Measurements from ENCODE around the gene LRP3.
"Not testable (repeated sequence)": the region's sequence is repeated elsewhere in the genome, so short reads cannot be mapped to it uniquely, and the experiment has no call there.

LRP3 gene, protein sequence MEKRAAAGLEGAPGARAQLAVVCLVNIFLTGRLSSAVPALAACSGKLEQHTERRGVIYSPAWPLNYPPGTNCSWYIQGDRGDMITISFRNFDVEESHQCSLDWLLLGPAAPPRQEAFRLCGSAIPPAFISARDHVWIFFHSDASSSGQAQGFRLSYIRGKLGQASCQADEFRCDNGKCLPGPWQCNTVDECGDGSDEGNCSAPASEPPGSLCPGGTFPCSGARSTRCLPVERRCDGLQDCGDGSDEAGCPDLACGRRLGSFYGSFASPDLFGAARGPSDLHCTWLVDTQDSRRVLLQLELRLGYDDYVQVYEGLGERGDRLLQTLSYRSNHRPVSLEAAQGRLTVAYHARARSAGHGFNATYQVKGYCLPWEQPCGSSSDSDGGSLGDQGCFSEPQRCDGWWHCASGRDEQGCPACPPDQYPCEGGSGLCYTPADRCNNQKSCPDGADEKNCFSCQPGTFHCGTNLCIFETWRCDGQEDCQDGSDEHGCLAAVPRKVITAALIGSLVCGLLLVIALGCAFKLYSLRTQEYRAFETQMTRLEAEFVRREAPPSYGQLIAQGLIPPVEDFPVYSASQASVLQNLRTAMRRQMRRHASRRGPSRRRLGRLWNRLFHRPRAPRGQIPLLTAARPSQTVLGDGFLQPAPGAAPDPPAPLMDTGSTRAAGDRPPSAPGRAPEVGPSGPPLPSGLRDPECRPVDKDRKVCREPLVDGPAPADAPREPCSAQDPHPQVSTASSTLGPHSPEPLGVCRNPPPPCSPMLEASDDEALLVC

DNA sequence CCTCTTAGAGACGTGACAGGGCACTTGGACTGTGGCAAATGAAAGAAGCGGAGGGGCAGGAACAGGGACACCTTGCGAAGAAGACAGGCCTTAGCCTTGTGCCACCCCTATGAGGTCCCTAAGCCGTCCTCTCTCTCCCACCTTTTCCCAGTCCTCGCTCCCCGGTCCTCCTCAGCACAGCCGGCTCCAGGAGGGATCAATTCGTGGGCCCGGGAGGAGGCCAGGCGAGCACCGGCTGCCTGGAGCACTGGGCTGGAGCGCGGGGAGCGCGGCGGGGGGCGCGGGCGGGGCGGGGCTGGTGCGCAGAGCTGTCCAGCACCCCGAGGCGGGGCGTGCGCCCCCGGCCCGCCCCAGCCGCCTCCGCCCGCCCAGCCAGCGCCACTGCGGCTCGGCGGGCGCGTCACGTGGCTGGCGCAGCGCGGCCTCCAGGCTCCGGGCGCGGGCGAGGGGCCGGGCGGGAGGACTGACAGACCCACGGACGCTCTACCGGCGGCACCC is at the start of gene LRP3:
LRP3 (plus strand) TSS at position 466 of the 498 bp plus-strand sequence. CDS start 456 bp downstream, outside the sequence.
- DNase-seq = no peak

DNA sequence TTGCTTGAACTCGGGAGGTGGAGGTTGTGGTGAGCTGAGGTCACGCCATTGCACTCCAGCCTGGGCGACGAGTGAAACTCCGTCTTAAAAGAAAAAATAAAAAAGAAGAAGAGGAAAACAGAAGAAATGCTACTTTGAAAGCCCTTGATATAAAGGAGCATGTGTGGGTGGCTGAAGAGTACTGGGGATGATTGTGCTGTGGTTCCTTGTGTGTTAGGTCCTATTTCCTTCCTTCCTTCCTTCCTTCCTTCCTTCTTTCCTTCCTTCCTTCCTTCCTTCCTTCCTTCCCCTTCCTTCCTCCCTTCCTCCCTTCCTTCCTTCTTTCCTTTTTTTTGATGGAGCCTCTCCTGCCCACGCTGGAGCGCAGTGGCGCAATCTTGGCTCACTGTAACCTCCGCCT is 47.9 kb upstream of the LRP3 start:
- no peak for DNase-seq

DNA sequence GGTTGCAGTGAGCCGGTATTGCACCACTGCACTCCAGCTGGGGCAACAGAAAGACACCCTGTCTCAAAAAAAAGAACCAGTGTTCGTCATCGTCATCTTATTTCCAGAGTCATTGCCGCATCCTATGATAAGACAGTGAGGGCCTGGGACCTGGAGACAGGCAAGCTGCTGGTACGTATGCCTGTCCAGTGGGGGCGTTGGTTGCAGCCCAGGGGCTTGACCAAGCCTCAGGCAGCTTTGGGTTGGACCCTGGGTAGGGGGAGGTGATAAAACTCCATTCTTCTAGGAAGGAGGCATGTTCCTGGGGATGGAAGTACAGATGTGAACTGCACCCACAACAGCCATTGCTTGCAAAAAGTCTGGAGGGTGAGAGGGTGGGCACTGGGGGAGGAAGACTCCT is 46.6 kb upstream of the LRP3 start:
- DNase-seq = no peak

DNA sequence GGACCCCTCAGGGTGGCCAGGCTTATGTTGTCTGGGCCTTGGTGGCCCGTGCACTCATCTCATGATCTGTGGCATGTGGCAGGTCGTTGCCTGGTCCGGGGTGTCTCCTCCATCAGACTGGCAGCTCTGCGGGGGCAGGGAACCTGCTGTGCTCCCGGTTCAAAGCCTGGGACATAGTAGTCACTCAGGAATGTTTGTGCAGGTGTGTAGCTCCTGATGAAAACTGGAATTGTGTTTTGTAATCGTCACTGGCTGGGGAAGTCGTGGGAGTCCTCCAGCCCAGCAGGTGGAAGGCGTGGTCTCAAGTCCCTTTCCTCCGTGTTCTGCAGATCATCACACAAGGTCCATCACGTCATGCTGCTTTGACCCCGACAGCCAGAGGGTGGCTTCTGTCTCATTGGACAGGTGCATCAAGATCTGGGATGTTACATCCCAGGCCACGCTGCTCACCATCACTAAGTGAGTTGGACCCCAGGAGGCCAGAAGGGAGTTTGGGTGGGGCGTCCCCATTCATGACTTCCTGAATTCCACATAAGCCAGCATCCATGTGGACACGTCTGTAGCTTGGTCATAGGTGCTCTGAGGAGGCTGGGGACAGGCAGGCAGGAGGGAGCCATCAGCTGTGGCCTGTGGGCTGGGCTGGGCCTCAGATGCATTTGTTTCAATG is 43.1 kb upstream of the LRP3 start:
- no peak for DNase-seq

DNA sequence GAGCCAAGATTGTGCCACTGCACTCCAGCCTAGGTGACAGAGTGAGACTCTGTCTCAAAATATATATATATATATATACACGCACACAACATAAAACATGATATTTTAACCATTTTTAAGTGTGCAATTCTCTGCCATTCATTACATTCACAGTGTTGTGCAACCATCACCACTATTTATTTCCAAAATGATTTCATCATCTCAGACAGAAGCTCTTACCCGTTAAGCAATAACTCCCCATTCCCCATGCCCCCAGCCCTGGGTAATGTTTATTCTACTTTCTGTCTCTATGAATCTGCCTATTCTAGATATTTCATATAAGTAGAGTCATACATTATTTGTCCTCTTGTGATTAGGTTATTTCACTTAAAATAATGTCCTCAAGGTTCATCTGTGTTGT is 42.0 kb upstream of the LRP3 start:
- no peak for DNase-seq

DNA sequence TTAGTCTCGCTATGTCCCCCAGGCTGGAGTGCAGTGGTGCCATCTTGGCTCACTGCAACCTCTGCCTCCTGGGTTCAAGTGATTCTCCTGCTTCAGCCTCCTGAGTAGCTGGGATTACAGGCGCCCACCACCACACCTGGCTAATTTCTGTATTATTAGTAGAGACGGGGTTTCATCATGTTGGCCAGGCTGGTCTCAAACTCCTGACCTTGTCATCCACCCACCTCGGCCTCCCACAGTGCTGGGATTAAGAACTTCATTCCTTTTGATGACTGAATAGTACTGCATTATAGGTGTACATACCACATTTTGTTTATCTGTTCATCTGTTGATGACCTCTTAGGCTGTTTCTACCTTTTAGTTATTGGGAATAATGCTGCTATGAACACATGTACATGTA is 41.5 kb upstream of the LRP3 start:
- not testable (repeated sequence) for DNase-seq

DNA sequence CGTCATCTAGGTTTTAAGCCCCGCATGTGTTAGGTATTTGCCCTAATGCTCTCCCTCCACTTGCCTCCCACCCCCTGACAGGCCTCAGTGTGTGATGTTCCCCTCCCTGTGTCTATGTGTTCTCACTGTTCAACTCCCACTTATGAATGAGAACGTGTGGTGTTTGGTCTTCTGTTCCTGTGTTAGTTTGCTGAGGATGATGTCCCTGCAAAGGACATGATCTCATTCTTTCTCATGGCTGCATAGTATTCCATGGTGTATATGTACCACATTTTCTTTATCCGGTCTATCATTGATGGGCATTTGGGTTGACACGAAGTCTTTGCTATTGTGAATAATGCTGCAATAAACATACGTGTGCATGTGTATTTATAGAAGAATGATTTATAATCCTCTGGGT is 39.8 kb upstream of the LRP3 start:
- DNase-seq = not testable (repeated sequence)

DNA sequence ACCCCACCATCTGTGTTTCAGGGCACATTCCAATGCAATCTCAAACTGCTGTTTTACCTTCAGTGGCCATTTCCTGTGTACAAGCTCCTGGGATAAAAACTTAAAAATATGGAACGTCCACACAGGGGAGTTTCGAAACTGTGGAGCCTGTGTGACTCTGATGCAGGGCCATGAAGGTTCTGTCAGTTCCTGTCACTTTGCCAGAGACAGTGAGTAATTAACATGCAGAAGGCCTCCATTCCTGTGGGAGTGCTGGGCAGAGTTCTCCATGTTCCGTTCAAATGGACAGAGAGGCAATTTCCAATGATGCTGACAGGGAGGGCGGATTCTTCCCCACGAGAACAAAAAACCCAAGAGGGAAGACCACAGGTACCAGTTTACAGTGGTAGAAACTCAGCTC is 37.8 kb upstream of the LRP3 start:
- DNase-seq = no peak

DNA sequence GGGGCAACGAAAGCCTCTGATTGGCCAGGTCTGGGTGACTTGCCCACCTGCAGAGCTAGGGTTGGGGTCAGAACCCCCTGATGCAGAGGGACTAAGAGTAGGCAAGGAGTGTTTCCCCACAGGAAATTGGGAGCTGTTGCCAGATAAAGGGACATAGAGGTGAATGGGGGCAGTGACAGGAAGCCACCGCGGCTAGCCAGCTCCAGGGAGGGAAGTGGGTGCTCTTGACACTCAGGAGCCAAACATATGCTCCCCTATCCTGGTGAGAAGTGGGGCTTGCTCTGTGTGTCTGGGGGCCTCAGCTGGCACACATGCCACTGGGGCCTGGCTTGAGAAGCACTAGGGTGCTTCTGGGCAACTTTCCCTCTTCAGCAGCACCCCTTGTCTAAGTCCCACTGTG is 36.2 kb upstream of the LRP3 start:
- no peak for DNase-seq

DNA sequence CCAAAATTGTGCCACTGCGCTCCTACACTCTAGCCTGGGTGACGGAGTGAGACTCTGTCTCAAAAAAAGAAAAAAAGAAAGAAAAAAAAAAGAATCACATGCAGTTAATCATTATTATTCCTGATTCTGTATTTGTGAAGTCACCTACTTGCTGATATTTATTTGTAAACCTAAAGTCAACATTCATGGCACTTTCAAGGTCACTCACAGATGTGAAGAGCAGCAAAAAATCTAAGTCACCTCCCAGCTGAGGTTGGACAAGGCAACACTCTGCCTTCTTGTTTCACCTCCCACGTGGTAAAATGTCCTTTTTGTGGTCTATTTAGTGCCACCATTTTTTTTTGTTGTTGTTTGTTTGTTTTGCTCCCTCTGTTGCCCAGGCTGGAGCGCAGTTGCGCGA is 35.8 kb upstream of the LRP3 start:
- no peak for DNase-seq

DNA sequence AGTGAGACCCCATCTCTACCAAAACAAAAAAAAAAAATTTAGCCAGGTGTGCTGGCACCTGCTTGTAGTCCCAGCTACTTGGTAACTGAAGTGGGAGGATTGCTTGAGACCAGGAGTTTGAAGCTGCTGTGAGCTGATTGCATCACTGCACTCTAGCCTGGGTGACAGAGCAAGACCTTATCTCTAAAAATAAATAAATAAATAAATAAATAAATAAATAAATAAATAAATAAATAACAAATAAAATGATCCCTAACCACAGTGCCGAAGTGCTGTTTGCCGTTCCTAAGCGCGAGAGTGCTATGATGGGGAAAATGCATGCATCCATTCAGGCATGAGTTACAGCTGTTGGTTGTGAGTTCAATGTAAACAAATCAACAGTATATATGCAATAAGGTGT is 35.0 kb upstream of the LRP3 start:
- no peak for DNase-seq

DNA sequence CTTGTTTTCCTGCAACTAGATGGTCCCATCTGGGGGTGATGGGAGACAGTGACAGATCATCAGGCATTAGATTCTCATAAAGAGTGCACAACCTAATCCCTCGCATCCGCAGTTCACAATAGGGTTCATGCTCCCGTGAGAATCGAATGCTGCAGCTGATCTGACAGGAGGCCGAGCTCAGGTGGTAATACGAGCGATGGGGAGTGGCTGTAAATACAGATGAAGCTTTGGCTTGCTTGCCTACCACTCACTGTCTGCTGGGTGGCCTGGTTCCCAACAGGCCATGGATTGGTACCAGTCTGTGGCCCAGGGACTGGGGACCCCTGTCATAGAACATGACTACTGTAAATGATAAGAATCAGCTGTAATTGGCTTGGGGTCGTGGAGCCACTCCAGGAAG is 34.2 kb upstream of the LRP3 start:
- no peak for DNase-seq

DNA sequence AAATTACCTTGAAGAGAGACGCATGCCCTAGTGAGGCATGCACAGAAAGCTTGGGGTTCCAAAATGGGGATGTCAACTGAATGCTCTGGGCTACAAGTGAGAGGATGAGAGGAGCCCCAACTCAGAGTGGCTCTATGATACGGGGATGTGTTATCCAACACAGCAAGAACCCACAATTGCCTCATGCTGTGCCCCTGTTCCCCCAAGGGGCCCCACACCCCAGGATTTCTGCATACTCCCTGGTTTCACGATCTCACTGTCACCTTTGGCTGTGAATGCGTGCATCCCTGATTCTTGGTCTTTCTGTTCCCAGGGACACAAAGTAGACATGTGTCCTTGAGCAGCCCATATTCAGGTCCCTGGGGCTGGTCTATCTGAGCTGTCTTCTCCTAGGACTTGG is 32.9 kb upstream of the LRP3 start:
- DNase-seq = no peak

DNA sequence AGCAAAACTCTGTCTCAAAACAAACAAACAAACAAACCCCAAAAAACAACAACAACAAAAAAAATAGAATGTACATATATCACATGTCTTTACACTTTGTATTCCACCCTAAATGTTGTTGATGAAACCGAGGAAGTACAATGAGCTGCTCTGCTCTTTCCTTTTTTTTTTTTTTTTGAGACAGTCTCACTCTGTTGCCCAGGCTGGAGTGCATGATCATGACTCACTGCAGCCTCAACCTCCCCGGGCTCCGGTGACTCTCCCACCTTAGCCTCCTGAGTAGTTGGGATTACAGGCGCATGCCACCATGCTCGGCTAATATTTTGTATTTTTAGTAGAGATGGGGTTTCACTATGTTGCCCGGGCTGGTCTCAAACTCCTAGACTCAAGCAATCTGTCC is 30.6 kb upstream of the LRP3 start:
- no peak for DNase-seq

DNA sequence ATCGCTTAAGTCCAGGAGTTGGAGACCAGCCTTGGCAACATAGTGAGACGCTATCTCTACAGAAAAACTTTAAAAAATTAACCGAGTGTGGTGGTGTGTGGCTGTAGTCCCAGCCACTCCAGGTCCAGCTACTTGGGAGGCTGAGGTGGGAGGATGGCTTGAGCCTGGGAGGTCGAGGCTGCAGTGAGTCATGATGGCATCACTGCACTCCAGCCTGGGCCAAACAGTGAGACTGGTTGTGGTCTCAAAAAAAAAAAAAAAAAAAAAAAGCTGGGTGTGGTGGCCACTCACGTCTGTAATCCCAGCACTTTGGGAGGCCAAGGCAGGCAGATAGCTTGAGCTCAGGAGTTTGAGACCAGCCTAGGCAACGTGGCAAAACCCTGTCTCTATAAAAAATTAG is 28.1 kb upstream of the LRP3 start:
- DNase-seq = not testable (repeated sequence)

DNA sequence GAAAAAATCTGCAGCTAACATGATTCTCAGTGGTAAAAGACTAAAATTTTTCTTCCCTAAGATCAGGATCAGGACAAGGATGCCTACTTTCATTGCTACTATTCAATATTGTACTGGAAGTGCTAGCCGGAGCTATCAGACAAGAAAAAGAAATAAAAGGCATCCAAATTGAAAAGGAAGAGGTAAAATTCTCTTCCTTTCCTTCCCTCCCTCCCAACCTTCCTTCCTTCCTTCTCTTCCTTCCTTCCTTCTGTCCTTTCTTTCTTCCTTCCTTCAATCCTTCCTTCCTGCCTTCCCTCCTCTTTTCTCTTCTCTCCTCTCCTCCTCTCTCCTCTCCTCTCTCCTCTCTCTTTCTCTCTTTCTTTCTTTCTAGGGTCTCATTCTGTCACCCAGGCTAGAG is 26.7 kb upstream of the LRP3 start:
- DNase-seq = no peak

DNA sequence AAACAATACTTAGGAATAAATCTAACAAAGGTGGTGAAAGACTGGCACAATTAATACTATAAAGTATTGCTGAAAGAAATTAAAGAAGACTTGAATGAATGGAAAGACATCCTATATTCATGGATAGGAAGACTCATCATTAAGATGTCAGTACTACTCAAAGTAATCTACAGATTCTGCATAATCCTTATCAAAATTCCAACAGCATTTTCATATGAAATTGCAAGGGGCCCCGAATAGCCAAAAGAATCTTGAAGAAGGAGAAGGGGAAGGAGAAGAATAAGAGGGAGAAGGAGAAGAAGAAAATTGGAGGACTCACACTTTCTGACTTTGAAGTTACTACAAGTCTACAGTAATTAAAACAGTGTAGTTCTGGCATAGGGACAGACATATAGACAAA is 25.6 kb upstream of the LRP3 start:
- DNase-seq = no peak

DNA sequence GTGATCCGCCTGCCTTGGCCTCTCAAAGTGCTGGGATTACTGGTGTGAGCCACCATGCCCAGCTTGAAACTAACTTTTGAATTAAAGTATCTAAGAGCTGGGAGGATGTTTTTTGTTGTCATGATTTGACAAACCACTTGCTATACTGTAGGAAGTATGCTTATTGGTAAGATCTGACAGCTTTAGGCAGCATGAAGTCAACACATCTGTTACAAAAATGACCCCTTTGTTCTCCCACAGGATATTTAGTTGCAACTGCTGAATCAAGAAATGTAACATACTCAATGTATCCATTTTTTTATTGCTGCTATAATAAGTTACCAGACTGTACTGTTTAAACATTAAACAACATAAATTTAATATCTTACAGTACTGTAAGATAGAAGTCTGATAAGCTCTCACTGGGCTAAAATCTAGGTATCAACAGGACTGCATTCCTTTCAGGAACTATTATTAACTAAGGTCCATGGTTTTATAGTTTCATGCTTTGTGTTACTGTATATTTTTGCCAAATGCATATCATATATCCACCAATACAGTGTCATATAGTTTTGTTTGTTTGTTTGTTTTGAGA is 22.8 kb upstream of the LRP3 start:
- no peak for DNase-seq

DNA sequence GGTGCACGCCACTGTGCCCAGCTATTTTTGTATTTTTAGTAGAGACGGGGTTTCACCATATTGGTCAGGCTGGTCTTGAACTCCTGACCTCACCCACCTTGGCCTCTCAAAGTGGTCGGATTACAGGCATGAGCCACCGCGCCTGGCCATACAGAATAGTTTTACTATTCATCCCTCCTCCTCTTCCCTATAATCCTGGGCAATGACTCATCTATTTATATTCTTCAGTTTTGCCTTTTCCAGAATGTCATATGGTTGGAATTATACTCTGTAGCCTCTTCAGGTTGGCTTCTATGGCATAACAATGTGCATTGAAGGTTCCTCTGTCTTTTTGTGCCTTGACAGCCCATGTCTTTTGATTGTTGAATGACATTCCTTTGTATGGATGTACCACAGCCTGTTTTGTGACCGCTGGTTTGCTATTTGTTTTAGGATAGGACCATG is 22.2 kb upstream of the LRP3 start:
- no peak for DNase-seq

DNA sequence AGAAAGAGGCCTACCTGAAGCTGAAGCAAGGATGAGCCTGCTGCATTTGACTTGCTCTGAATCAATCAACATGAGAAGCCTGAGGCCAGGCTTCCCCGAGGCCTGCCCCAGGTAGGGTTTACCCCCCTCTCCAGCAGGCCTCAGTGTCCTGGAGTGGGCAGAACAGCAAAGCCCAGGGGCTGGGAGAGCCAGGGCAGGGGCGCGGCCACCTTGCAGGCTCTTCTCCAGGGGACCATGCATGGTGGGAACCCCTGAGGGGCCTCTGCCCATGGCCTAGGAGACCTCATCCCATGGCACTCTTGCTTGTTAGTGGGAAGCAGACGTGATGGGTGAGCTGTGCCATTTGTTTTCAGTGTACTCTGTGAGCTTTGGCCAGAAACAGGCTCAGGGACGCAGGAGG is 19.9 kb upstream of the LRP3 start:
- no peak for DNase-seq

DNA sequence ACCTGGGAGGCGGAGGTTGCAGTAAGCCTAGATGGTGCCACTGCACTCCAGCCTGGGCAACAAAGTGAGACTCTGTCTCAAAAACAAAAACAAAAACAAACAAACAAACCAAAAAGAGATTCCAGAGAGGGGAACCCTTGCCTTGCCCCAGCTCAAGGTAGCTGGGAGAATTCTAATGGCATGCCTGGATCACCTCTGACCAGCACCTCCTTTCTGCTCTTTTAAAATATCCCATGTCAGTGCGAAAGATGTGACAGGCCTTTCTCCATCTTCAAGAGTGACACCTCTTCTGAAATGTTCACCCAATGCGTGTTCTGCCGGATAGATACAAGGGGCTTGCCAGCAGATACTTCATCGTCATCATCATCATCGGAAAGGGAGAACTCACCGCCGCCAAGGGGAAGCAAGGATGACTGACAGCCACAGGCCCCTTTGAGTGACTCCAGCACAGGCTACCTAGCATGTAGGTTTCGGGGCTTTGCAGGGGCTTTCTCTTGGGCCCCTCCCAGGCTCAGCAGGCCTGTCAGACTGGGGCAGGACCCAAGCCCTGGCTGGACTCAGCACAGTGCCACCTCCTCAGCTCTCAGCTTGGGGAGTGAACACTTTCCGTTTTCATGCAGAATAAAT is 18.9 kb upstream of the LRP3 start:
- no peak for DNase-seq

DNA sequence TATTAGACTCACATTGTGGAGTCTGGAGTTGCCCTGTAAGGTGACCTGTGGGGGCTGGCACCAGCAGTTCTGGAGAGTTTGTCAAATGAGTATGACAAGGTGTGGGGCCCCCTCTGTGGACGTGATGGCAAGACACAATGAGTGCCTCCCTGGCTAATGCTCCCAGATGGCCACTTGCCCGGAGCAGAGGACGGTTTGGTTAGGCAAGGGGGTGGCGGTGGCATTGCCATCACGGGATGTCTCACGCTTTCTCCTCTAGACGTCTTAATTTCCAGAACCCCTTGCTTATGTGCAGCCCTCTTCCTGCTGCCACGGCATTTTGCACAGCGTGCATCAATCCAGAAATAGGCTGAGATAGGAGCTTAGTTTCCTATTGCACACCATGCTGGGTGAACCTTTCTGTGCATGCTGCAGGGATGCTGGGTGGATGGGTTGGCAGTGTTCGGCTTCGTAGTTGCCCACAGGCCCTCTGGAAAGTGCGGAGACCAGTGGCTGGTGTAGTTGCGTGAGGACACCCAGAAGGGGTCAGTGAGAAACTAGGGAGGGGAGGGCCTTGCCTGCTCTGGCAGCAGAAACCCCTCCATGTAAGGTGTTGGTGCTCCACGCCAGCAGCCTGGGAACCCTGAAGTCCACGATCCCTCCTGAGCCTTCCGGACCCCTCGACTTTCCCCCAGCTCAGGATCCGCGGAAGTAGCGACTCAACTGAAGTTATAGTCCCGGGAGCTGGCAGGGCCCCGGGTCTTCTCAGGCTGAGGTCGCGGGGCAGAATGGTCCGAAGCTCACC is 18.1 kb upstream of the LRP3 start:
- no peak for DNase-seq
